ENCODE data around the gene GRIN2A. TPM values are rescaled to one million over a fixed set of nuclear protein-coding genes. Genes with fewer than 3 reads are reported as not detected.

Gene GRIN2A
- total and polyA plus RNA-seq, 2 of the 8 experiments (the other 6 are each of a cell fraction or from before 2014, with no cell fraction given), result 0.18 to 1.8 TPM

- H3K27me3 ChIP-seq (replicated peaks in 1 of 4; ENCODE audit: control insufficient read depth in 3 of 4, extremely low read depth in 1 of 4, insufficient read depth in 3 of 4, low read length in 3 of 4), result no peaks in the 10 kb centered on the region
- no peak overlapping the region for H3K56ac ChIP-seq (replicated peaks; ENCODE audit: insufficient read length, low read depth, low read length)
- H4K91ac ChIP-seq (replicated peaks; ENCODE audit: insufficient read length, low read length), result no peak overlapping the region
- no peaks in the 10 kb centered on the region for H3K79me2 ChIP-seq (ENCODE audit: control insufficient read depth in 1 of 2, insufficient read depth in 2 of 2, low read length in 2 of 2)
- 94% methylated on average over 2 of the region's 2 CpGs; no CpG with 5 or more reads in 1 of the 2 experiments for WGBS, 2 experiments (ENCODE audit: extremely low coverage in 1 of 2, insufficient coverage in 1 of 2, insufficient read length in 1 of 2, insufficient replicate concordance in 2 of 2, low coverage in 1 of 2, low lambda C conversion rate in 2 of 2, missing lambda C conversion rate in 1 of 2)
- FAIRE-seq (no peak), DNase-seq (ENCODE audit: low read depth in 1 of 2, low spot score in 2 of 2) (no peak)
- no peaks in the 10 kb centered on the region for H3K79me1 ChIP-seq (ENCODE audit: low read depth, low read length)
- no peaks in the 10 kb centered on the region for H3K9me3 ChIP-seq (ENCODE audit: insufficient read depth in 2 of 2, low read depth in 1 of 2, low read length in 1 of 2)
- H4K5ac ChIP-seq (ENCODE audit: insufficient read length, low read depth, low read length), result no peak overlapping the region
- H3K4me2 ChIP-seq (ENCODE audit: insufficient read depth in 1 of 2, low read depth in 2 of 2, low read length in 2 of 2), result no peak overlapping the region
- no peaks in the 10 kb centered on the region for H4K20me1 ChIP-seq (replicated peaks in 1 of 2; ENCODE audit: control insufficient read depth in 1 of 2, insufficient read depth in 2 of 2, low read length in 2 of 2)
- no peak overlapping the region for H2BK12ac ChIP-seq (ENCODE audit: low read depth, low read length)
- H2BK5ac ChIP-seq (ENCODE audit: low read depth, low read length), result no peak overlapping the region
- no peaks in the 10 kb centered on the region for H3K23me2 ChIP-seq (ENCODE audit: low read depth, low read length)
- H3K4me3 ChIP-seq (ENCODE audit: extremely low read depth in 1 of 4, insufficient read depth in 2 of 4, low read depth in 3 of 4, low read length in 4 of 4), result no peak overlapping the region
- H2BK20ac ChIP-seq (ENCODE audit: low read length), result no peak overlapping the region
- no peaks in the 10 kb centered on the region; a peak in 1 of 7 replicates for H3K4me1 ChIP-seq (replicated peaks in 1 of 4; ENCODE audit: control insufficient read depth in 3 of 4, insufficient read depth in 4 of 4, low read length in 3 of 4)
- H2AFZ ChIP-seq (ENCODE audit: low read length), result no peak overlapping the region
- no peak overlapping the region for H2BK15ac ChIP-seq (ENCODE audit: low read length)
- H3K9ac ChIP-seq (replicated peaks in 1 of 4; ENCODE audit: extremely low read depth in 1 of 4, low read depth in 3 of 4, low read length in 3 of 4), result no peak overlapping the region
- H4K8ac ChIP-seq (ENCODE audit: extremely low read depth, insufficient read depth, low read length), result no peak overlapping the region; the same call in 1 of the 2 replicates
- H2BK120ac ChIP-seq (replicated peaks; ENCODE audit: low read depth, low read length), result no peak overlapping the region
- H3K18ac ChIP-seq (ENCODE audit: extremely low read depth, low read length), result no peak overlapping the region
- POLR2A ChIA-PET (ENCODE audit: partially characterized antibody), result no interaction called here
- H3K4ac ChIP-seq (replicated peaks; ENCODE audit: insufficient read length, low read depth, low read length), result no peak overlapping the region
- no peak overlapping the region for H2AK5ac ChIP-seq (ENCODE audit: low read depth, low read length)
- no peak overlapping the region for H3K27ac ChIP-seq (ENCODE audit: low read depth, low read length)
- no peak overlapping the region for H3K14ac ChIP-seq (ENCODE audit: insufficient read length)
- CTCF ChIA-PET (ENCODE audit: partially characterized antibody), result interaction anchor here (1.3 kb wide), 1 partner anchor 15 kb away, joined by 3 read pairs; no protein-coding TSS in a partner anchor
- no peaks in the 10 kb centered on the region for H3K36me3 ChIP-seq (ENCODE audit: control insufficient read depth in 2 of 4, insufficient read depth in 4 of 4, low read length in 3 of 4)
- H3K23ac ChIP-seq (ENCODE audit: insufficient read length), result no peak overlapping the region
- TF ChIP-seq EP300 (IDR thresholded peaks at IDR 0.05; ENCODE audit: borderline replicate concordance in 1 of 2, low read depth in 2 of 2, low read length in 2 of 2) (no peak), CREB1 (IDR thresholded peaks at IDR 0.05) (no peak), SIN3A (conservative IDR thresholded peaks at IDR 0.05 in 1 of 2, IDR thresholded peaks at IDR 0.05 in 1 of 2; ENCODE audit: low read depth in 1 of 2, low read length in 2 of 2) (no peak), CHD1 (IDR thresholded peaks at IDR 0.05; ENCODE audit: low read depth, low read length) (no peak), BACH1 (IDR thresholded peaks at IDR 0.05; ENCODE audit: low read length) (no peak), CBX8 (IDR thresholded peaks at IDR 0.05; ENCODE audit: borderline replicate concordance, low read depth, low read length) (no peak), TBP (IDR thresholded peaks at IDR 0.05; ENCODE audit: low read depth, low read length) (no peak), CHD2 (IDR thresholded peaks at IDR 0.05; ENCODE audit: low read length) (no peak), BCL11A (IDR thresholded peaks at IDR 0.05; ENCODE audit: low read depth in 2 of 2, low read length in 2 of 2) (no peak), CEBPB (IDR thresholded peaks at IDR 0.05; ENCODE audit: low read depth, low read length) (no peak), ATF2 (IDR thresholded peaks at IDR 0.05; ENCODE audit: low read length) (no peak), SIRT6 (IDR thresholded peaks at IDR 0.05; ENCODE audit: low read length) (no peak)
- TF ChIP-seq, protein P1, sequence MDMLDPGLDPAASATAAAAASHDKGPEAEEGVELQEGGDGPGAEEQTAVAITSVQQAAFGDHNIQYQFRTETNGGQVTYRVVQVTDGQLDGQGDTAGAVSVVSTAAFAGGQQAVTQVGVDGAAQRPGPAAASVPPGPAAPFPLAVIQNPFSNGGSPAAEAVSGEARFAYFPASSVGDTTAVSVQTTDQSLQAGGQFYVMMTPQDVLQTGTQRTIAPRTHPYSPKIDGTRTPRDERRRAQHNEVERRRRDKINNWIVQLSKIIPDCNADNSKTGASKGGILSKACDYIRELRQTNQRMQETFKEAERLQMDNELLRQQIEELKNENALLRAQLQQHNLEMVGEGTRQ (IDR thresholded peaks at IDR 0.05; ENCODE audit: low read length), result no peak
These were observed 277.7 kb downstream of the GRIN2A start for GRCh38 chr16:9904526-9904925.
